Stimulated activated CD8-positive, alpha-beta memory T cell treated with anti-CD3 and anti-CD28 coated beads, Interleukin-12 subunit alpha, Interleukin-12 subunit beta, amount 100 ng/mL, for 4 hours (primary cell): ENCODE measurements around the gene NSG2.
"Not testable (repeated sequence)": the region's sequence is repeated elsewhere in the genome, so short reads cannot be mapped to it uniquely, and the experiment has no call there.

Experiments used
- DNase-seq: peaks from one replicate; pipeline ENCODE4 v3.0.0-alpha.2; 2020; ENCODE audit warnings: low read depth

Gene NSG2

DNA sequence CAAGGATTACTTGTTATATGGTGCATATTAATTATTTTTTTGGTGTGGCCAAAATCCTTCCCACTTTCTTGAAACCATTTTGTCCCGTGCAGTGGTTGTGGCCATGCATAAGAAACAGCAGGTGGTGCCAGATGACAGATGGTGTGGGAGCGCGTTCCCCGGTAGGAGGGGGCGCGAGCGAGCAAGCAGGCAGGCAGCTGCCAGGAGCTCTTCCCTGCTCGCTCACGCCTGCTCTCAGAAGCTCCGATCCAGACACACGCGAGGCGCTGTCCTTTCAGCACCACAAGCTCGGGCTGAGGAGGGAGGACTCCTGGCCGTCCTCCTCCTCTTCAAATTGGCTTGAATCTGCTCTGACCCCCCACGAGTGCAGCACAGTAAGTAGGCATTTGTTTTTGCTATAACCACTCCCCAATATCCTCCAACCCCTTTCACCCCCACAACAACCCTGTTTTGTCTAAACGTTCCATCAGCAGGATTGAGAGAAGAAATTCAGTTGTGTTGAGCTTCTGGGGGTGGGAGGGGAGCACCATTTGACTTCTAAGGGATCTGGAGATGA is at the start of gene NSG2:
Gene NSG2, plus strand, starts transcription at position 237 of the 556 bp plus-strand sequence. CDS start 1,050 bp downstream, outside the sequence.
- DNase-seq: no peak

DNA sequence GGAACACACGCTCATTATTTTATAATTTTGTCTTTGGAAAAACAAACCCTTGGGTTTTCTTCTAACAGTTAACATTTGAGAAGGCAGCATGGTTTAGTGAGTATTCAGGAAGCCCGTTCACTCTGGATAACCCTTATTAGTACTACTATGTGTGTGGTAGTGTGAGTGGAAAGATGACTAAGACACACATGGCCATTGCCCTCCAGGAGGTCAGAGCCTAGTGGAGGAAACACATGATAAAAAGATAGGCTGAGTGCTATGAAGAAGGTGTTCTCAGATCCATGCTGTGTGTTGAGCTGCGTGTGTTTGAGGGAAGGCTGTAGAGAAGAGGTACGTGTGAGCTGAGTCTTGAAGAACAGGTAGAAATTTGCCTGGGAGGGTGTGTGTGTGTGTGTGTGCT is 48.2 kb upstream of the NSG2 start:
- DNase-seq: no peak

DNA sequence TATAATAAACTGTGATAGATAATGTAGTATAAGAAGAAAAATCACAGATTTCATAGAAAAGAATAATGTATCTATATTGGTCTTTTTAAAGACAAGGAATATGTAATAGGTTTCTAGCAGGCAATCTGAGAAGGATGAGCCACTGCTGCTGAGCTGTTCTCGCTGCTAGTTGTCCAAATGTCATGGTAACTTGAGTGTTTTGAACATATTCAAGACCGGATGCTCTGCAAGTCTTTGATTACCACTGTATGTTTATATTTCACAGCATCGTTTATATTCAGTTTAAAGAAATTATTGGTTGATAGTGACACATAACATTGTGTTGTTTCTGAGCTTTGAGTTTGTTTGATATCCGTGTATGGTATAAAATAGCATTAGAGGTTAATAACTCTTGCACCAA is 47.0 kb upstream of the NSG2 start:
- no peak for DNase-seq

DNA sequence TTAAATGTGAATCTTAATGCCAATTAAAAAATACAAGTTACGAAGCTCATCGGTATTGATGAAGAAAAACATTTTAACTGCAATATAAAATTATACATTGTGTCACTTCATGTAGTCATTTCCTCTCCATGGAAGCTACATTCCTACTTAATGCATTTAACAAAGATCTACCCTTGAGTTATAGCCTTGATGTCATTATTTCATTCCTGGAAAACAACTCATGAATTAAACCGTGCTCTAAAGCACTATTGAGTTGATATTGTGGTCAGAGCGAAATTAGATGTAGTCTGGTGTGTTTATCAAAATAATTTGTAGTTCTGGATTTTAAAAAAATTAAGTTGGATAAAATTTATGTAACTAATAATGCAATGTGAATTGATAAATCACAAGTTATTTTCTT is 45.4 kb upstream of the NSG2 start:
- no peak for DNase-seq

DNA sequence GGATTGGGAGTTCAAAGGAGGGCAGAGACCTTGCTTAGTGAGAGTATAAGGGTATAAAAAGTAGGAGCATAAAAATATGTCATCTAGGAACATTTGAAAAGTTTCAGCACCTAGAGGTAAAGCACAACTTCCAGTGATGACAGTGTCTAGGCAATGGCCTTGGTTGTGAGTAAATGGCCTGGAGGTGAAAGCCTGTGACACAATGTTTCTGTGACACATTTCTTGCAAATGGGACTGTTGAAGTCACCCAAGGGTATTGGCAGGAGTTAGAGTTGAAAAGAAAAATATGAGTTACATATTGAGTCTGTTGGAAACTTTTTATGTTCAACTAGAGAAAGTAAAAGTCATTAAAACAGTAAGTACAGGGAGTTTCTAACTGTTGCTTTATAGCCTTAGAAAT is 41.7 kb upstream of the NSG2 start:
- DNase-seq: no peak

DNA sequence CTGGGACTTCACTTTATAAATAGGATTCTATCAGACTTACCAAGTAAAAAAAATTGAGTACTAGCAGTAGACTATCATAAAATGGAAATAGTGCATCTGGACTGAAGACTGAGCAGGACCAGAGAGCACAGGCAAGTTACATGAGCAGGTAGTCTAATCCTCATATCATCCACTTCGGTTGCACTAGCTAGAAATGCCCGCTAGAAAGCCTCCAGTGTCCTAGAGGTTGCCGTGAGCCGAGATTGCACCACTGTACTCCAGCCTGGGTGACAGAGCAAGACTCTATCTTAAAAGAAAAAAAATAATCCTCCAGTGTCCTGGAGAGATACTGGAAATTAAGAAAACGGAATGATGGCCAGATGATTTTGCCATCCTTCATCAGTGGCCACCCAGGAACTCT is 36.6 kb upstream of the NSG2 start:
- DNase-seq: no peak

DNA sequence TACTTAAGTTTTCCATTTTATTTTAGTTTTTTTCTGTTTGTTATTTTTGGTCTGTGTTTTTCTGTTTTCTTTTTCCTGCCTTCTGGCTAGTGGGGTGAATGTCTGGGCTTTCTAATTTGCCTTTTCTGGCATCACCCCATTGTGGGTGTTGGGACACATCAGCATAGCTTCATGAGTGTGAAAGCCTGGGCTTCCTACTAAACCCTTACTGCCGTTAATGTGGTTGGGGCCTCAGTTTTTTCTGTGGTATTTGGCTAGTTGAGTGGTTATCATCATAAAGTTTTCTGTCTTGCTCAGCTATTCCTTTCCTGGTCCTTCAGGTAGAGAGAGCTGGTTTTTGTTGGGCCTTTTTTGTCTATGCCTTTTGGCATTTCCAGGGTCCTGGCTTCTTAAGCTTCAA is 35.1 kb upstream of the NSG2 start:
- DNase-seq: no peak

DNA sequence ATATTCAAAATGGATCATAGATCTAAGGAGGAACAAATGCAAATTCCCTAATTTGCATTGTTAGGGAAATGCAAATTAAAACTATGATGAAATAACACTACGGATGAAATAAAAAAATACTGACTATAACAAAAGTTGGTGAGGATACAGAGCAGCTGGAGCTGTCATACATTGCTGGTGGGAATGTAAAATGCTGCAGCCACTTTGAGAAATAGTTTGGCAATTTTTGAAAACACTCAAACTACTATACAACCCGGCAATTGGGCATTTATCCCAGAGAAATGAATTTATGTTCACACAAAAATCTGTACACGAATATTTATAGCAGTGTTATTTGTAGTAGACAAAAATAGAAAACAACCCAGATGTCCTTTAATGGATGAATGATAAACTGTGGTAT is 34.1 kb upstream of the NSG2 start:
- DNase-seq: no peak

DNA sequence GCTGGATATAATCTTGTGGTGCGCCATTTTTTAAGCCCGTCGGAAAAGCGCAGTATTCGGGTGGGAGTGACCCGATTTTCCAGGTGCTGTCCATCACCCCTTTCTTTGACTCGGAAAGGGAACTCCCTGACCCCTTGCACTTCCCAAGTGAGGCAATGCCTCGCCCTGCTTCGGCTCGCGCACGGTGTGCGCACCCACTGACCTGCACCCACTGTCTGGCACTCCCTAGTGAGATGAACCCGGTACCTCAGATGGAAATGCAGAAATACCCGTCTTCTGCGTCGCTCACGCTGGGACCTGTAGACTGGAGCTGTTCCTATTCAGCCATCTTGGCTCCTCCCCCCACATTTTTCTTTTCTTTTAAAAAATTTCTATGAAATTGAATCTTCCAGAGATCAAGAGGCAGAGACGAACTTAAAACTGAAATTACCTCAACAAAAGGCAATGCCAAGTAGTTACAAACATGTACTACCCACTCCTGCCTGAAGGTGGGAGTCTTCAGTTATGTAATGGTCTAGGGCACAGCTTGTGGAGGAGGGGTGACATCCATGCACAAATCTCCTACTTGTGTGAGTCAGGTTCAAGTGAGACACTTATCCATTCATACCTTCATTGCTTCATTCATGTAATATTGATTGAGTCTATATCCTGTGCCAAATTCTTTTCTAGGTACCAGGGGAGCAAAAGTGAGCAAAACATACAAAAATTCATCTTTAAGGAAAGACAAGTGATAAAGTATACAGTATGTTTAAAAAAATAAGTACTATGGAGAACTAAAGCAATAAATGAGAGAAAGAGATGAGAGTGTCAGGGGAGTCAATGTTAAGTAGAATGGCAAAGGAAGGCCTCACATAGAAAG is 25.2 kb upstream of the NSG2 start:
- not testable (repeated sequence) for DNase-seq

DNA sequence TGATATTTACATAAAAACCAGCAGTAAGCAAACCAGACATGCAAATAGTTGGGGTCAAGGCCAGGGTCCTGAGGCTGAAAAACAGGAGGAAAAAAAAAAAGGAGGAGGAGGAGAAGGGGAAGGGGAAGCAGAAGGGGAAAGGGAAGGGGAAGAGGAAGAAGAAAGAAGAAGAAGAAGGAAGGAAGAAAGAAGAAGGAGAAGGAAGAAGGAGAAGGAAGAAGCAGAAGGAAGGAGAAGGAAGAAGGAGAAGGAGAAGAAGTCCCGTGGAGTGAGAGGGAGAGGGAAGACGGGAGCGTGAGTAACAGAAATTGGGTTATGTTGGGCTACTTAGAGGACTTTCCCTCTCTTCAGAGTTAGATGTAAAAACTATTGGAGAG is 24.6 kb upstream of the NSG2 start:
- no peak for DNase-seq

DNA sequence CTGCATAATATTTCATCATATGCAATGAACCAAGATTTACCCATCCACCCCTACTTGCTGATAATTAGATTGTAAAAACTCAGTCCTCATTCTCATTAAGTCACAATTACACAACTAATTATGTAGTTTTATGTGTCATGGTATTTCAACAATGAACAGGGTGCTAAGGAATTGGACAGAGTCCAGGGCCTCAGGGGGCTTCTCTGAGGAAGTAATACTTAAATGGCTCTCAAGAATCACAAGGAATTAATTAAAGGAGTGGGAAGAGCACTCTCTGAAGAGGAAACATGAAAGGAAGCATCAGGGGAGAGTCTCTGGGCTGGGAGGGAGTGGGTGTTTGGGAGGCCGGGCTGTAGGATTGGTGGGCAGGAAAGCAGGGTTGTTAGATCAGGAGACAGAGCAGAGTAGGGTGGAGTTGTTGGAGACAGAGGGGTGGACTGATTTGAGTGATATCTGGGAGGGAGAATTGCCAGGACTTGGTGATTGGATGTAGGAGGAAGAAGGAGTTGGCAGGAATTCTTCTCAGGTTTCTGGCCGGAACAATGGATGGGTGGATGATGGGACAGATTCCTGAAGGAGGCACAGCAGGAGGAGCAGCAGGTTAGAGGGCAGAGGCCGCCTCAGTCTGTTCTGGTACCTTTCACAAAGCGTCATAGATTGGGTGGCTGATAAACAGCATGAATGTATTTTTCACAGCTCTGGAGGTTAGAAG is 23.0 kb upstream of the NSG2 start:
- DNase-seq: no peak

DNA sequence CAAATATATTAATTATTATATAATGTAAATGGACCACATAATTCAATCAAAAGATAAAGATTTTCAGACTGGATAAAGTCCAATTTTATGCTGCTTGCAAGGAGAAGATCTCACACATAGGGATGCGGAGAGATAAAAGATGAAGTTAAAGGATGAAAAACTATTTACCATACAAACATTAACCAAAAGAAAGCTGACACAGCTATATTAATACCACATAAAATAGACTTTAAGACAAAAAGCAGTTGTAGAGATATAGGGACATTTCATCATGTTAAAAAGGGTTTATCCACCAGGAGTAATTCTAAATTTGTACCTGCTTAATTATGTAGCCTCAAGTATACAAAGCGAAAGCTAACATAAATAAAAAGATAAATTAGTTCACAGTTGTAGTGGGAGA is 15.2 kb upstream of the NSG2 start:
- DNase-seq: no peak

DNA sequence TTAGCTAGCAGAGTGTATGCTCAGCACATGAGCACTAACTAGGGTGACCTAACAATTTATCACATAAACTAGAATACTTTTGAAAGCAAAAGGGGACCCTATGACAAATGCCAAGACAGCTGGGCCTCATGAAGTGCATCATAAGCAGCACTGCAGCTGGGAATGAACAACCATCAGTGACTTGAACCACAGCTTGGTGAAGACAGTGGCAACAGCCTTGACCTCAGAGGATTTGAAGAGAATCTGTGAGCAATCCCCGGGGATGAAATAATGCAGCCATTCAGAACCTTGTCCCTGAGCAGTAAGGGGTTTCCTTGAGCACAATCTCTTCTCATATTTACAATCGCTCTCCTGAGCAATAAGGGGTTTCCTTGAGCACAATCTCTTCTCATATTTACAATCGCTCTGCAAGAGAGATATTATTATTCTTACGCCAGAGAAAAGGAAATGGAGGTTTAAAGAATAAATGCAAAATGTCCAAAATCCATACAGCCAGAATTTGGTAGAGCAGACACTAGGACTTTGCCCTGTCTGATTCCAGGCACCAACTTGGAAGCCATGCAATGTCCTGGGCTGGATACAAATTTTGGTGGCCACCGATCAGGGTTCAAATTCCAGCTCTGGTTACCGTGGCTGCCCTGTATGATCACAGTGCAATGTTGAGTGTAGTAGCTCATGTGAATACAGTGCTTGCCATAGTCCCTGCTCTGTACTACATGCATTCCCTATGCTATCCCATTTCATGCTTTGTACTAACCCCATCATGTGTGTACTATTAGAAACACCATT is 846 bp upstream of the NSG2 start:
- no peak for DNase-seq

DNA sequence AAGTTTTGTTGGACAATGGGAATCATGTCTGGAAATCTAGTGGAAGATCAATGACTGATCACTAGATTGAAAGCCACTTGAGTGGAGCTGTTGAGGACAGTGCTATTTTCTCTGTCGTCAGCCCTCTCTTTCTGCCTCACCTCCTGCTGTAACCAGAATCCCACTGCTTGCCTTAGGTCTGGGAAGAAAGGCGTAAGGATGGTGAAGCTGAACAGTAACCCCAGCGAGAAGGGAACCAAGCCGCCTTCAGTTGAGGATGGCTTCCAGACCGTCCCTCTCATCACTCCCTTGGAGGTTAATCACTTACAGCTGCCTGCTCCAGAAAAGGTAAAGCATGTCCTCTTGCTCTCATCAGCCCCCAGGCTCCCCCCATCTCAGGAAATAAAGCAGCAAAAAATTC is 1.1 kb downstream of the NSG2 start:
- no peak for DNase-seq

DNA sequence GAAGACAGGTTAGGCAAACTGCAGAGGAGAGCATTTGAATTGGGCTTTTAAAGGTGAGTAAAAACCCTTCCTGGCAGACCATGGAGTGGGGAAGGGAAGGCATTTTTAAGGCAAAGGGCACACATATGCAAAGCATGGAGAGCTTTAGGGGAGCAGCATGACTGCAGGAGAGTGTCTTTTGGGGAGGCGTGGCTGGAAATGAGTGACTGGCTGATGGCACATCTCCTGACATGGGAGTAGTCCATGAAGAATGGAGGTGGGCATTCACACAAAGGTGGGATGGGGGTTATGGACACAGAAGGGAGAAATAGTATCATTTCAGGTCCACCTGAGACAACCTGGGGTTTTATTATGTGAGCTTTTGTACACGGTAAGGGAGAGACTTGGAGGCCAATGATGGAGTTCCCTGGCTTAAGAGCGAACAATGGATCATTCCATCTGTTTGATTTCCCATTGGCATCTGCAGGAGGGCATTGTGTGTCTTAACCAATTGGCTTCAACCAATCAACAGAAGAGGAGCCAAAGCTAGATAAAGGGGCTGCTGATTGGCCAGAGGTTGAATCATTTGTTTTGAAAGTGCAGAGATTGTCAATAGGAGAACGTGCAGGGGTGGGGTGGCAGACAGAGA is 2.1 kb downstream of the NSG2 start:
- DNase-seq: no peak

DNA sequence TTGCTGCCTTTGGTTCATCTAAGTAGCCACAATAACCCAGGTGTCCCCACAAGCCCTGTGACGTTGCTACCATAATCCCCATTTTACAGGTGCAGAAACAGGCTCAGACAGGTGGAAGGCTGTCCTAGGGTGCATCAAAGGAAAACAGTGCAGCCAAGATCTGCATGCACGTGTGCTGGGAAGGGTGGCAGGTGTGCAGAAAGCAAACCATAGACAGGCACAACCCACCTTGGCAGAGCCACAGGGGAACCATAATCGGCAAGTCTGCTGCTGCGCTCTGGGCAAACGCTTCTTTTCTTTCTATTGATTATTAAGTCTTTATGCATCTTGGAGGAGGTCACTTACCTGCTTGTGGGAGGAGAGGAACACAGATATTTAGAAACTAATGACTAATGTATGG is 7.1 kb downstream of the NSG2 start:
- no peak for DNase-seq

DNA sequence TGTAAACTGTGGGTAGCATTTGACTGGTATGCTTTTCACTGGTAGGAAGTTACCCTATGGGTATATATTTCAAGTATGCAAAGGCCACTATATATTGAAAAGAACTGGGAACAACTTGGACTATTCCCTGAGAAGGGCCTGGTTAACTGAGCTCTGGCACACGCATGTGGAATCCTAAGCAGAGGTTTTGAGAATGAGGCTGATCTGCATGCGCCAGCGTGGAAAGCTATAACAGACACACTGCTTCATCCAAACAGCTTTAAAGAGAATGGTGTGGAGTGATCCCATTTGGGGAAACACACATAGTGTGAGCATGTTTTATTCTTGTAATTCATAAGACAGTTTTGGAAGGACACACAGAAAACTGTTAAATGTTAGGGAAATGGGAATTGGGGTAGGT is 8.4 kb downstream of the NSG2 start:
- DNase-seq: no peak

DNA sequence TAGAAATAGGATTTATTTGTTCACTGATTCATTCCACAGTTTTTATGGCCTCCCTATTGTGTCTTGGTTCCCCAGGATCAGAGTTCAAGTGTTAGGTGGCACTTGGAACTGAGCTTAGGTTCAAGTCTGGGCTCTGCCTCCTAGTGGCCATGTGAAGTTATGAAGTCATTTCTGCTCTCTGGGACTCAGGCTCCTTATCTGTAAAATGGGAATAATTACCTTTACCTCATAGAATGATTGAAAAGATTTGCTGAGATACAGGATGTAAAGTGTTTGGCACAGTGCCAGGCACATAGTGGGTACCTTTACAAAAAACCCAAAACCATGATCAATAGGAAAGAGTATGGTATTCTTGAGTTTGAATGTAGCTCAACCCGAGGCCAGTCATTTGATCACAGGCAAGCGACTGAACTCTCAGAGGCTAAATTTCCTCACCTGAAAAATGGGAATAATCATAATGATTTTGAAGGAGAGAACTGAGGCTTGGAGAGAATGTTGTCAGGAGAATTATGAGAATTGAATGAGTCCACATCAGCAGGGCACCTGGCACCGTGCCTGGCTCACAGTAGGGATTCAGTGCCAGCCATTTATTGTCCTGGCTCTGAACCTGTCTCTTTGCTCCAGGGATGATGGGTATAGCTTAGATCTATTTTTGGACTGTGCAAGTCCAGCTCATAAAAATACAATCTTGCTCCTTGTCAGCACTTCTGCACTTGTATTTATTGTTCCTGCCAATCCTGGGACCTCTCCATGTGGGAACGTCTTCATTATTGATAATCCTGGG is 10.8 kb downstream of the NSG2 start:
- DNase-seq: no peak

DNA sequence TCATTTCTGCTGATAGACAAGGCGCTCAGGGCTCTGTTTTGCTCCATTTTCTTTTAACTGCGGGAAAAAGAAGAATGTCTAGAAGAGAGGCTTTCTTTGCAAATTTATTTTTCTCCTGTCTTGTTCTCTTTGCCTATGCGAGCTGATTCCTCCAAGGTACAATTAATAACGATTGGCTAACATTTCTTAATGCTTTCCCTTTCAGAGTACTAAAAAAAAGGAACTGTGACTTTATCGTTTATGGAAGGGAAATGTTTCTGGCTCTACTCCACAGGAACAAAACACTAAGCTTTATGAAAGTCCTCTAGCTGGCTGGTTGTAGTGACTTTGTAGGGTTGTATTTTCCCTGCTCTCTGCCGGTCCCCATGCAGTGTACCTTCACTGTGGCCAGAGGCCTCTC is 11.7 kb downstream of the NSG2 start:
- no peak for DNase-seq

DNA sequence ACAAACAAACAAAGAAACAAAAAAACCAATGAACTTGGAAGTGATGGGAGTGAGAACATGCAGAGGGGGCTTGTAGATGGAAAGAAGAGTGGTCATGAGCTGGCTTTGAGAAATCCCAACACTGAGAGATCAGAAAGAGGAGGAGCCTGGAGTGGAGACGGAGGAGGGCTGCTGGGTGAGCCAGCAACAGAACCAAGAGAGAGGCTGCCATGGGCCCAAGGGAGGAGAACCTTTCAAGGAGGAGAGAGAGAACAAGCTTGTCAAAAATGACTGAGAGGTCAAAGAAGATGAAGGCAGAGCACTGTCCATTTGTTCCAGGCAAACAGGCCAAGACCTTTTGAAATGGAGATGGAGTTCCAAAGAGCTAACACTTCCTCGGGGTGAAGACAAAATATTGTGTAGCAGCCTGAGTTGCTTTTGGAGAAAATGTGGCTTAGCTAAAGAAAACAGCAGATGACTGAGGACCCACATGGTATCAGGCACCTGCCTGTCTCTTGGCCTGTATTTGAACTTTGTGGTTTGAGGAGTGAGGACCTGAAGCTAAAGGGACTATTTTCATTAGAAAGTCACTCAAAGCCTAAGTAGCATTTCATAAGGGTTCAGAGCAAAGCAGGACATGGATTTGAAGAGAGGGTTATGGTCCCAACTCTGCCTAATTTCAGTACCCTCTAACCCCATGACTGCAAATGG is 13.1 kb downstream of the NSG2 start:
- DNase-seq: no peak

DNA sequence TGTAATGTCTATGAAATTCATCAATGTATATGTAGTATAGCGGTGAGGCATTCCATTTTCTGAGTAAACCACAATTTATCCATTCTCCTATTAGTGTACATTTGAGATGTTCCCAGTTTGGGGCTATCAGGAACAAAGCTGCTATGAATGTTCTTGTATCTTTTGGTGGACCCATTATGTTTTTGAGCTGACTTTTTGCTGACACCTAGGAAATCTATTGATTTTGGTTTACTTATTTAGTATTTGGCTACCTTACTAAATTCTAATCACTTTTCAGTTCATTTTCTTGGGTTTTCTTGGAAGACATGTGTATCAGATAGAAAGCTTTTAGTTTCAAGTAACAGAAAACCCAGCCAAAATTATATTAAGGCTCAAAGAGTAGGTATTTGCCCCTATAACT is 13.7 kb downstream of the NSG2 start:
- DNase-seq: no peak
